Measurements from ENCODE around the gene BACH1. TPM values are rescaled to one million over a fixed set of nuclear protein-coding genes. Genes with fewer than 3 reads are reported as not detected.

The BACH1 gene
- total and polyA plus RNA-seq, 2 of the 8 experiments (the other 6 are each of a cell fraction or from before 2014, with no cell fraction given): 6.9 to 50.7 TPM

- ChIA-PET POLR2A (ENCODE audit: partially characterized antibody) (no interaction called here), CTCF (ENCODE audit: partially characterized antibody) (interaction anchor here (0.8 to 1.2 kb wide), 2 partner anchors 12 to 16 kb away, joined by 3 read pairs; no protein-coding TSS in a partner anchor)
- WGBS, 2 experiments (ENCODE audit: extremely low coverage in 1 of 2, insufficient coverage in 1 of 2, insufficient read length in 1 of 2, insufficient replicate concordance in 2 of 2, low coverage in 1 of 2, low lambda C conversion rate in 2 of 2, missing lambda C conversion rate in 1 of 2): 94% methylated on average over 4 of the region's 4 CpGs; no CpG with 5 or more reads in 1 of the 2 experiments
Observed at GRCh38 chr21:29382030-29382654, 83.4 kb downstream of the BACH1 start.

More at GRCh38 chr21:29382030-29382654, 83.4 kb downstream of the BACH1 start:
- Histone ChIP-seq H2BK5ac (ENCODE audit: low read depth, low read length) (no peak overlapping the region), H3K27ac (ENCODE audit: low read depth, low read length) (no peak overlapping the region), H3K9ac (replicated peaks in 1 of 4; ENCODE audit: extremely low read depth in 1 of 4, low read depth in 3 of 4, low read length in 3 of 4) (no peak overlapping the region), H4K8ac (ENCODE audit: extremely low read depth, insufficient read depth, low read length) (no peak overlapping the region), H2BK15ac (ENCODE audit: low read length) (no peak overlapping the region), H4K5ac (ENCODE audit: insufficient read length, low read depth, low read length) (no peak overlapping the region), H3K79me1 (ENCODE audit: low read depth, low read length) (no peaks in the 10 kb centered on the region; the same call in 1 of the 2 replicates), H3K23me2 (ENCODE audit: low read depth, low read length) (no peaks in the 10 kb centered on the region), H2AK5ac (ENCODE audit: low read depth, low read length) (no peak overlapping the region), H3K27me3 (replicated peaks in 1 of 4; ENCODE audit: control insufficient read depth in 3 of 4, extremely low read depth in 1 of 4, insufficient read depth in 3 of 4, low read length in 3 of 4) (no peaks in the 10 kb centered on the region), H3K56ac (replicated peaks; ENCODE audit: insufficient read length, low read depth, low read length) (no peak overlapping the region), H3K9me3 (ENCODE audit: insufficient read depth in 2 of 2, low read depth in 1 of 2, low read length in 1 of 2) (no peaks in the 10 kb centered on the region), H2BK20ac (ENCODE audit: low read length) (no peak overlapping the region), H4K91ac (replicated peaks; ENCODE audit: insufficient read length, low read length) (no peak overlapping the region), H2BK120ac (replicated peaks; ENCODE audit: low read depth, low read length) (no peak overlapping the region), H4K20me1 (replicated peaks in 1 of 2; ENCODE audit: control insufficient read depth in 1 of 2, insufficient read depth in 2 of 2, low read length in 2 of 2) (no peaks in the 10 kb centered on the region), H3K14ac (ENCODE audit: insufficient read length) (no peak overlapping the region), H3K4me3 (ENCODE audit: extremely low read depth in 1 of 4, insufficient read depth in 2 of 4, low read depth in 3 of 4, low read length in 4 of 4) (no peak overlapping the region), H3K4ac (replicated peaks; ENCODE audit: insufficient read length, low read depth, low read length) (no peak overlapping the region), H3K18ac (ENCODE audit: extremely low read depth, low read length) (no peak overlapping the region), H2BK12ac (ENCODE audit: low read depth, low read length) (no peak overlapping the region), H3K4me2 (ENCODE audit: insufficient read depth in 1 of 2, low read depth in 2 of 2, low read length in 2 of 2) (no peak overlapping the region), H3K4me1 (replicated peaks in 1 of 4; ENCODE audit: control insufficient read depth in 3 of 4, insufficient read depth in 4 of 4, low read length in 3 of 4) (no peaks in the 10 kb centered on the region), H2AFZ (ENCODE audit: low read length) (no peak overlapping the region), H3K79me2 (ENCODE audit: control insufficient read depth in 1 of 2, insufficient read depth in 2 of 2, low read length in 2 of 2) (no peaks in the 10 kb centered on the region), H3K36me3 (ENCODE audit: control insufficient read depth in 2 of 4, insufficient read depth in 4 of 4, low read length in 3 of 4) (no peaks in the 10 kb centered on the region), H3K23ac (ENCODE audit: insufficient read length) (no peak overlapping the region)
- FAIRE-seq (no peak), DNase-seq (ENCODE audit: low read depth in 1 of 2, low spot score in 2 of 2) (no peak)
- TF ChIP-seq GABPA (IDR thresholded peaks at IDR 0.05; ENCODE audit: borderline replicate concordance, insufficient read depth, low read length) (no peak), ASH2L (IDR thresholded peaks at IDR 0.05; ENCODE audit: low read length) (no peak), RNF2 (IDR thresholded peaks at IDR 0.05; ENCODE audit: borderline replicate concordance, low read depth, low read length, missing control alignments, poor library complexity, severe bottlenecking) (no peak), NANOG (IDR thresholded peaks at IDR 0.05; ENCODE audit: insufficient read depth, low read depth, low read length, poor library complexity, severe bottlenecking) (no peak), EZH2 (IDR thresholded peaks at IDR 0.05; ENCODE audit: low read depth, low read length, severe bottlenecking) (no peak), EP300 (IDR thresholded peaks at IDR 0.05; ENCODE audit: borderline replicate concordance in 1 of 2, low read depth in 2 of 2, low read length in 2 of 2) (no peak), SAP30 (IDR thresholded peaks at IDR 0.05; ENCODE audit: insufficient read depth, insufficient replicate concordance, low read length) (no peak)

Data from H1 (cell line).